Activated T-helper 1 cell treated with Interleukin-2 at 50 U/mL for 16 hours (primary cell): ENCODE data around the gene SLC37A1.
"Not testable (repeated sequence)": the region's sequence is repeated elsewhere in the genome, so short reads cannot be mapped to it uniquely, and the experiment has no call there.

ENCODE experiments used
- DNase-seq: peaks from one replicate; pipeline ENCODE4 v3.0.0-alpha.2; 2020; ENCODE audit warnings: low read depth

The SLC37A1 gene

DNA sequence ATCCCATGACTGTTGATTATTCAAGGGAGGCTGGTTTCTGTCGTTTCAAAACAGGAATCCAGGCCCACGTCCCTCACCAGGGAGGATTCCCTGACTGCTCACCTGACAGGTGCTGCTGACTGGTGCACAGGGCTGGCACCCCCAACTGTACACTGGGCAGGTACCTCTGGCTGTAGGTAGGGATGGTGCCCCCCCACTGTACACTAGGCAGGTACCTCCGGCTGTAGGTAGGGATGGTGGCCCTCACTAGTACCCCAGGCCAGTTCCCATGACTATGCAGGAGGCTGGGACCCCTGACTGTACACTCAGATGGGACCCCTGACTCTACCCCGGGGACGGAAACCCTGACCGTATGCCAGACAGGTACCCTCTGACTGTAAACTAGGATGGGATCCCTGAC, 106.2 kb downstream of the SLC37A1 start:
- DNase-seq = no peak

GRCh38 chr21:42621166-42621818, 107.6 kb downstream of the SLC37A1 start:
- no peak for DNase-seq

GRCh38 chr21:42621819-42622177, 108.1 kb downstream of the SLC37A1 start:
- DNase-seq = no peak

DNA sequence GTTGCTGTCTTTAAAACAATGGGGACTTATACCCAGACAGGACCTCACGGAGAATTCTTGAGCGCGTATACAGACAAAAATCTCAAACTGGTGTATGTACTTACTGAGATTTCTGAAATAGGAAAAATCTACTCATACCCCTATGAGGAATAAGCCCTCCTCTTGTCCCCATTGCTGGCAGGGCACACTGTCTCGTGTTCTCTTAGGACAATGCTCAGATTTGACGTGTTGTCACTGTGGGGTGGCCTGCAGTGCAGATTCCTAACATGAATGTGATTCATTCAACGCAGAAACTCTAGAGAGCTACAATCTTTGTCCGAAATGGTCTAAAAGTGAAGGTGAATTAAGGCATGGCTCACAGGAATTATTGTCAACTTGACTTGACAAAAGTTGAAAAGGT, 108.6 kb downstream of the SLC37A1 start:
- no peak for DNase-seq

DNA sequence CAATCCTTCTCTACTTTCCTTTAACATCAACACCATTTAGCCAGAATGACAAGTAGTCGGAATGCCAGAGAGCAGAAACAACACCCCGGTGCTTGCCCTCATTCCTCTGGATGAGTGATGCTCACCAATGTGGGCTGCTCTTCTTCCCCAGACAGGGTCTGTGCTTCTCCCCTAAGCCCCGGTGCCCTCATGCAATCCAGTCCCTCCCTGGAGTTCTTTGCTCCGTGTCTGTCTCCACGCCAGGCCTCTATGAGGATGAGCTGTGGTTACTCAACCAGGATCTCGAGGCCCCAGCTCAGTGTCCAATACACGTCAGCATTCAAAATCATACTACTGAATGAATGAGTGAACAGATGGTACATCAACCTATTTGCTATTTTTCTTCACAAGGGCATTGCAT, 110.0 kb downstream of the SLC37A1 start:
- DNase-seq = no peak

- DNase-seq = no peak
Measured at GRCh38 chr21:42624095-42624790, 110.6 kb downstream of the SLC37A1 start.

DNA sequence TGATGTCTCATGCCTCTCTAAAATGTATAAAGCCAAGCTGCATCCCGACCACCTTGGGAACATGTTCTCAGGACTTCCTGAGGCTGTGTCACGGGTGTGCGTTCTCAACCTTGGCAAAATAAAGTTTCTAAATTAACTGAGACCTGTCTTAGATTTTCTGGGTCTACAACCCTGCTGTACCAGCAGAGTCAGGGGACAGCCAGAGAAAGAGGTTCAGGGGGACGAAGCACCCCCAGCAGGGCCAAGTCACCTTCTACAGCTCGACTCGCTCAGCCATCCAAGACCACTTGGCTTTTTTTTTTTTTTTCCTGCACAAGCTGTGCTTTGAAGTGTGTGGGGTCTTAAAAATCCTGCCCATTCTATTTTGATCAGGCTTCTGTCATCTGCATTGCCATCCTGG, 111.3 kb downstream of the SLC37A1 start:
- no peak for DNase-seq

DNA sequence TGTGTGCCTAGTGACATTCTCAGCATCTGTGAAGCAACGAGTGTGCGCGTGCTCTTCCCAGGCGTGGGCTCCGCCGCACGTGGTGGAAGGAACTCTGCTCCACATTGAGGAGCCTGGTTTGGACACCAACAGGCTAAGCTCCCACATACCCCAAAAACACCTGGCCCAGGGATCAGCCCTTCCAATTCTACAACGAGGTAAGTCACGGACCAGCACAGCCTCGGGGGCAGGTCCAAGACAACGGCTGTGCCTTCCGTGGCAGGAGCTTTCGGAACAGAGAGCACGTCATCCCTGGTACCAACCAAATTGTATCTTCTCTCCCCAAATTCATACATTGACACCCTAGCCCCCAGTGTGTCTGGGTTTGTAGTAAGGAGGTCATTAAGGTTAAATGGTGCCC, 112.5 kb downstream of the SLC37A1 start:
- DNase-seq = no peak

GRCh38 chr21:42627527-42628289, 114.1 kb downstream of the SLC37A1 start:
- DNase-seq = no peak

DNA sequence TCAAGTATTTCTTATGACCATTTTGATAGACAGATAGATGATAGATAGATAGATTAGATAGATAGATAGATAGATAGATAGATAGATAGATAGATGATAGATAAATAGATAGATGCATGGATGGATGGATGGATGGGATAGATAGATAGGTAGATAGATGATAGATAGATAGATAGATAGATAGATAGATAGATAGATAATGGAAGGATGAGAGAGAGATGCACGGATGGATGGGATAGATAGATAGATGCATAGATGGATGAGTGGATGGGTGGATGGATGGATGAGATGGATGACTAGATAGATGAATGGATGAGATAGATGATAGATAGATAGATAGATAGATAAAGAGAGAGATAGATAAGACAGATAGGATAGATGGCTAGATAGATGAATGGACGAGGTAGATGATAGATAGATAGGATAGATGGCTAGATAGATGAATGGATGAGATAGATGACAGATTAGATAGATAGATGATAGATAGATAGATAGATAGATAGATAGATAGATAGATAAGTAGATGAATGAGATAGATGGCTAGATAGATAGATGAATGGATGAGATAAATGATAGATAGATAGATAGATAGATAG, 114.9 kb downstream of the SLC37A1 start:
- DNase-seq = not testable (repeated sequence)

DNA sequence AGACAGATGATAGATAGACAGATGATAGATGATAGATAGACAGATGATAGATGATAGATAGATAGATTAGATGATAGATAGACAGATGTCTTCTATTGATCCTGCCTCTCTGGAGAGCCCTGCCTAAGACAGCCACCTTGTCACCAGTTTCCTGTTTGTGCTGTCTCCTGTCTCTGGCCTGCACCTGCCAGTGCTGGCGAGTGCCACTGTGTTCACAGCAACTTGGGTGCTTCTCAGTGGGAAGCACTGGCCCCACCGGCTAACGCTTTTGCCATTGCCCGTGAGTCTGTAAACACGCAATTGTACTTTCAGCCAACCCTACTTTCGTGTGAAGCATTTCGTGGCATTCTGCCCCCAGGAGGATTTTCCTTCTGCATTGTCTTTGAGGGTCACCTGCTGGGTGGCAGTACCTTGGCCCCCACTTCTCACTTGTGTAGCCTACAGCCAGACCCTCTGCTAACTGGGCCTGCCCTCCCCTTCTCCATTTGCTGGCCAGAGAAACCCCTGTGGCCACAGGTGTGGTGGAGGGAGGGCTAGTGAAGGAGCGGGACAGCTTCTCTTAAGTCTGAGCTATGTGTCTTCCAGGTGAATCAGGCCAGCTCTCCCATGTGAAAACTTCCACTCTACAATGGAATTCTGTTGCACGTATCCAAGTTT, 116.4 kb downstream of the SLC37A1 start:
- no peak for DNase-seq

- DNase-seq = no peak
Measured at GRCh38 chr21:42630626-42631025, 117.0 kb downstream of the SLC37A1 start.
